GM12878 (cell line): ENCODE measurements around the gene TMPRSS6. TPM values are rescaled to one million over a fixed set of nuclear protein-coding genes. Genes with fewer than 3 reads are reported as not detected.
A peak's percentile ranks its signal among the peaks of the same experiment; 100 is the strongest.

Experiments used
- ATAC-seq: fragments of 200-7000 bp; cut with Tn5 transposase; 3 replicates; pipeline ENCODE4 v1.9.1; 2020; ENCODE audit warnings: mild to moderate bottlenecking, moderate library complexity
- BruUV-seq: library from RNA; stranded (reverse); fragments of 400-500 nt; replicated peaks from 2 replicates; lab custom pipeline; 2021; lab: Mats Ljungman, UMichigan
- CTCF ChIA-PET: fragments of 300-600 bp; sonication (Branson Sonifier 250); formaldehyde crosslinking; extraction: SDS; loops from one replicate; lab custom pipeline; 2021; ENCODE audit warnings: inconsistent platforms; lab: Yijun Ruan, JAX
- POLR2A ChIA-PET: fragments of 350-600 bp; formaldehyde crosslinking; extraction: SDS; loops from one replicate; lab custom pipeline; 2021; ENCODE audit warnings: inconsistent platforms; lab: Charles Lee
- RAD21 ChIA-PET: fragments of 300-600 bp; sonication (Branson Sonifier 250); formaldehyde crosslinking; loops from one replicate; lab custom pipeline; 2023; ENCODE audit warnings: antibody characterized with exemption; ENCODE audit not compliant: unreplicated experiment; lab: Charles Lee
- SMC1A ChIA-PET: fragments of 300-600 bp; sonication (Branson Sonifier 250); formaldehyde crosslinking; loops from one replicate; lab custom pipeline; 2023; ENCODE audit not compliant: unreplicated experiment, uncharacterized antibody; lab: Charles Lee
- DNase-seq: peaks from one replicate; pipeline ENCODE4 v3.0.0-alpha.2; 2011; ENCODE audit warnings: low read depth, low spot score
- FAIRE-seq: peaks from 3 replicates; lab custom pipeline; 2011; peaks lifted over from hg19 to GRCh38; lab: Jason Lieb, UNC
- H2AFZ ChIP-seq: 2 replicates; pipeline ENCODE4 v1.6.0; 2011; ENCODE audit warnings: low read depth, low read length, control low read depth; ENCODE audit not compliant: control insufficient read depth
- H3K27ac ChIP-seq: 2 replicates; pipeline ENCODE4 v1.5.1; 2011; ENCODE audit warnings: control low read depth; ENCODE audit not compliant: control insufficient read depth, insufficient read depth
- H3K27me3 ChIP-seq, 2 experiments: replicated peaks in 1 of 2; 2 replicates each; pipeline versions ENCODE4 v1.6.0 to v1.6.1; 2011; ENCODE audit warnings: low read length in 1 of 2; ENCODE audit not compliant: control insufficient read depth in 2 of 2, insufficient read depth in 2 of 2
- H3K36me3 ChIP-seq, 2 experiments: 2 replicates each; pipeline ENCODE4 v1.5.1; 2011; ENCODE audit warnings: low read length in 1 of 2; ENCODE audit not compliant: control insufficient read depth in 2 of 2, insufficient read depth in 2 of 2
- H3K4me1 ChIP-seq: 2 replicates; pipeline ENCODE4 v1.6.1; 2011; ENCODE audit warnings: mild to moderate bottlenecking, low read length, moderate library complexity, mixed read lengths; ENCODE audit not compliant: control insufficient read depth, insufficient read depth
- H3K4me2 ChIP-seq: 2 replicates; pipeline ENCODE4 v1.6.0; 2011; ENCODE audit warnings: control low read depth; ENCODE audit not compliant: control insufficient read depth, insufficient read depth
- H3K4me3 ChIP-seq: fragments of 200-600 bp; sonication (generic); 2 replicates; pipeline ENCODE4 v1.5.1; 2016
- H3K79me2 ChIP-seq: 2 replicates; pipeline ENCODE4 v1.6.0; 2011; ENCODE audit warnings: low read length; ENCODE audit not compliant: control insufficient read depth, insufficient read depth
- H3K9ac ChIP-seq: 2 replicates; pipeline ENCODE4 v1.8.0; 2011; ENCODE audit warnings: low read length, control low read depth, mixed read lengths; ENCODE audit not compliant: control insufficient read depth, insufficient read depth
- H3K9me3 ChIP-seq: replicated peaks from 3 replicates; pipeline ENCODE4 v1.5.1; 2011; ENCODE audit warnings: mild to moderate bottlenecking, low read length; ENCODE audit not compliant: control insufficient read depth, insufficient read depth
- H4K20me1 ChIP-seq: 2 replicates; pipeline ENCODE4 v1.6.0; 2011; ENCODE audit not compliant: control insufficient read depth, insufficient read depth
- ATF3 ChIP-seq: IDR thresholded peaks from 2 replicates; pipeline ENCODE4 v1.6.1; 2011; ENCODE audit warnings: low read depth, mild to moderate bottlenecking, low read length, moderate library complexity, borderline replicate concordance; ENCODE audit errors: extremely low read depth
- CTCF ChIP-seq, 3 experiments: IDR thresholded peaks in 2 of 3; conservative IDR thresholded peaks in 1 of 3; 2 replicates each; pipeline ENCODE4 v1.5.1; 2011; ENCODE audit warnings: low read depth in 3 of 3, low read length in 3 of 3, mild to moderate bottlenecking in 3 of 3, control low read depth in 2 of 3, moderate library complexity in 2 of 3, inconsistent platforms in 1 of 3, mixed read lengths in 1 of 3; ENCODE audit not compliant: control insufficient read depth in 2 of 3, insufficient read depth in 1 of 3; ENCODE audit errors: extremely low read depth in 1 of 3
- ZNF207 ChIP-seq: fragments of 450-650 bp; IDR thresholded peaks from 2 replicates; pipeline ENCODE4 v1.6.1; 2014; ENCODE audit warnings: antibody characterized with exemption, mild to moderate bottlenecking, borderline replicate concordance
- WGBS: methylation state at CpG from one replicate; pipeline ENCODE4 v1.1.6; 2016; ENCODE audit warnings: low lambda C conversion rate; ENCODE audit not compliant: insufficient replicate concordance, insufficient coverage; ENCODE audit errors: missing lambda C conversion rate; 5-methylcytosine and 5-hydroxymethylcytosine counted together
- in situ Hi-C: fragments of 300-500 bp; cut with MboI; formaldehyde crosslinking; loops from 9 replicates; pipeline ENCODE4 v1.14.3; 2018; ENCODE audit warnings: mixed read lengths
- intact Hi-C: fragments of 100-400 bp; cut with micrococcal nuclease; formaldehyde crosslinking; loops from one replicate; pipeline ENCODE4 v1.14.2; 2022; ENCODE audit not compliant: unreplicated experiment
- polyA plus RNA-seq, 11 experiments: library from polyadenylated mRNA; depleted of rRNA in 4 of 11; unstranded in 6 of 11; stranded (reverse) in 5 of 11; fragments of >200 nt; fragmentation: Nextera tagmentation in 4 of 11; fragmentation: Illumina TruSeq in 1 of 11; extraction: Ambion mirVana in 4 of 11; extraction: Trizol in 1 of 11; gene quantifications; 1 replicate in 1 of 11; 2 replicates in 10 of 11; pipeline versions ENCODE4 v1.2.1 to v1.2.3, GENCODE V29; 2011 to 2016; ENCODE audit warnings: inconsistent platforms in 2 of 11, missing spikeins in 2 of 11, low read depth in 1 of 11
- total RNA-seq, 4 experiments: library from RNA; depleted of rRNA in 3 of 4; stranded (reverse); fragments of >200 nt in 3 of 4; fragmentation: Illumina TruSeq in 1 of 4; extraction: Trizol in 1 of 4; gene quantifications; 2 replicates each; pipeline versions ENCODE4 v1.2.1 to v1.2.3, GENCODE V29; 2013 to 2021

Gene TMPRSS6
- total and polyA plus RNA-seq, 10 of the 15 experiments (the other 5 are each of a cell fraction or from before 2014, with no cell fraction given), result 0.06 to 0.69 (median 0.19) TPM; not detected in 6

- ChIA-PET SMC1A (interaction anchor here (1.0 to 2.8 kb wide), 7 partner anchors 10 to 105 kb away, joined by 3 to 19 read pairs (median 6); partner anchors contain the start of gene IL2RB), POLR2A (interaction anchor here (1.2 to 1.6 kb wide), 3 partner anchors 9 to 16 kb away, joined by 3 to 6 read pairs (median 5); partner anchors contain the start of gene IL2RB), CTCF (interaction anchor here (1.0 to 1.9 kb wide), 6 partner anchors 9 to 40 kb away, joined by 4 to 8 read pairs (median 5); partner anchors contain the start of gene IL2RB), RAD21 (interaction anchor here (0.8 to 2.1 kb wide), 7 partner anchors 8 to 61 kb away, joined by 3 to 8 read pairs (median 4); partner anchors contain the start of gene IL2RB)
- FAIRE-seq (no peak), ATAC-seq (peak; percentile 75), DNase-seq (no peak)
- H4K20me1 ChIP-seq, result no peaks in the 10 kb centered on the region; the same call in 1 of the 2 replicates
- H3K4me3 ChIP-seq, result no peak overlapping the region
- intact Hi-C loops (loop anchor here (10.0 kb wide), 1 partner anchor 55 kb away; no protein-coding TSS in a partner anchor), in situ Hi-C loops (no loop called here)
- BruUV-seq, result no TSS peak
- H2AFZ ChIP-seq, result no peak overlapping the region
- no peaks in the 10 kb centered on the region for H3K27me3 ChIP-seq
- WGBS, result 34% methylated on average over 7 of the region's 7 CpGs
- no peaks in the 10 kb centered on the region for H3K9me3 ChIP-seq
- peaks cover 32 to 72% of the 10 kb centered on the region in 2 experiments for H3K36me3 ChIP-seq
- 0 out of 2 replicates have a peak overlapping the region, but pooled peaks have one; percentile 20 for H3K4me2 ChIP-seq
- H3K4me1 ChIP-seq, result peaks cover 18% of the 10 kb centered on the region
- no peak overlapping the region for H3K27ac ChIP-seq
- H3K79me2 ChIP-seq, result peaks cover 9% of the 10 kb centered on the region
- TF ChIP-seq ATF3, result no peak
- no peak for TF ChIP-seq ZNF207
- peak in 1 of 3 experiments; percentile 18; a peak in 1 of 6 replicates for TF ChIP-seq CTCF (IDR thresholded peaks at IDR 0.05 in 2 of 3, conservative IDR thresholded peaks at IDR 0.05 in 1 of 3; ENCODE audit: control insufficient read depth in 2 of 3, extremely low read depth in 1 of 3, insufficient read depth in 1 of 3, low read depth in 3 of 3, low read length in 3 of 3)
- TF ChIP-seq, all 136 proteins: peak for 1
- H3K9ac ChIP-seq, result no peak overlapping the region
These were observed 30.2 kb upstream of the TMPRSS6 start for GRCh38 chr22:37139762-37140161.
